HepG2 (cell line): ENCODE measurements around the gene RER1. TPM values are rescaled to one million over a fixed set of nuclear protein-coding genes. Genes with fewer than 3 reads are reported as not detected.

ENCODE experiments used
- ATAC-seq: fragments of 200-7000 bp; cut with Tn5 transposase; 3 replicates; pipeline ENCODE4 v1.9.1; 2020; ENCODE audit warnings: mild to moderate bottlenecking, moderate library complexity
- BruUV-seq: library from RNA; stranded (reverse); fragments of 400-500 nt; replicated peaks from 2 replicates; lab custom pipeline; 2021; lab: Mats Ljungman, UMichigan
- CTCF ChIA-PET: fragments of 300-600 bp; formaldehyde crosslinking; extraction: SDS; loops from one replicate; lab custom pipeline; 2021; ENCODE audit warnings: low total read pairs, inconsistent platforms, low intra/inter-chr PET ratio; lab: Yijun Ruan, JAX
- POLR2A ChIA-PET: fragments of 350-600 bp; sonication (Branson Sonifier 250); formaldehyde crosslinking; loops from one replicate; lab custom pipeline; 2020; ENCODE audit warnings: antibody characterized with exemption, inconsistent platforms; lab: Yijun Ruan, JAX
- DNase-seq: peaks from one replicate; pipeline ENCODE4 v3.0.0-alpha.2; 2015; ENCODE audit warnings: low spot score
- FAIRE-seq: peaks from 3 replicates; lab custom pipeline; 2011; peaks lifted over from hg19 to GRCh38; lab: Jason Lieb, UNC
- H2AFZ ChIP-seq: one replicate; pipeline ENCODE4 v1.6.1; 2011; ENCODE audit warnings: low read length, inconsistent platforms
- H3K27ac ChIP-seq: fragments of 300-600 bp; 3 replicates; pipeline ENCODE4 v1.8.0; 2011; ENCODE audit warnings: mixed run types, mild to moderate bottlenecking, mixed read lengths, low read length, inconsistent platforms; ENCODE audit not compliant: insufficient read depth; ENCODE audit errors: extremely low read length
- H3K27me3 ChIP-seq, 2 experiments: fragments of 200-600 bp in 1 of 2; 2 replicates in 1 of 2; 3 replicates in 1 of 2; pipeline versions ENCODE4 v1.6.0 to v1.8.0; 2011; ENCODE audit warnings: low read length in 2 of 2, mild to moderate bottlenecking in 2 of 2, moderate library complexity in 2 of 2, inconsistent platforms in 1 of 2; ENCODE audit not compliant: insufficient read depth in 2 of 2, control insufficient read depth in 1 of 2
- H3K36me3 ChIP-seq, 2 experiments: fragments of 200-600 bp in 1 of 2; replicated peaks in 1 of 2; 2 replicates in 1 of 2; 3 replicates in 1 of 2; pipeline versions ENCODE4 v1.5.1 to v1.8.0; 2011; ENCODE audit warnings: low read length in 2 of 2, inconsistent platforms in 1 of 2; ENCODE audit not compliant: insufficient read depth in 2 of 2, control insufficient read depth in 1 of 2
- H3K4me1 ChIP-seq: 2 replicates; pipeline ENCODE4 v1.5.1; 2012; ENCODE audit warnings: low read length, inconsistent platforms; ENCODE audit not compliant: insufficient read depth
- H3K4me2 ChIP-seq: 2 replicates; pipeline ENCODE4 v1.6.0; 2011; ENCODE audit warnings: low read depth, low read length, inconsistent platforms
- H3K4me3 ChIP-seq, 3 experiments: fragments of 200-600 bp in 1 of 3; sonication (generic), shearing (Covaris generic) in 1 of 3; replicated peaks in 1 of 3; 2 replicates each; pipeline ENCODE4 v1.5.1; 2011 to 2016; ENCODE audit warnings: low read length in 3 of 3, inconsistent platforms in 2 of 3, low read depth in 2 of 3, mild to moderate bottlenecking in 2 of 3, control low read depth in 1 of 3, mixed read lengths in 1 of 3; ENCODE audit not compliant: insufficient read depth in 1 of 3
- H3K79me2 ChIP-seq: one replicate; pipeline ENCODE4 v1.6.1; 2011; ENCODE audit warnings: low read length, inconsistent platforms; ENCODE audit not compliant: insufficient read depth
- H3K9ac ChIP-seq: 2 replicates; pipeline ENCODE4 v1.6.0; 2011; ENCODE audit warnings: mild to moderate bottlenecking, low read depth, low read length, inconsistent platforms; ENCODE audit not compliant: insufficient read depth
- H3K9me3 ChIP-seq: 2 replicates; pipeline ENCODE4 v1.5.1; 2012; ENCODE audit warnings: mild to moderate bottlenecking, low read length
- H4K20me1 ChIP-seq: 2 replicates; pipeline ENCODE4 v1.6.0; 2011; ENCODE audit warnings: inconsistent platforms, mild to moderate bottlenecking, low read length, moderate library complexity; ENCODE audit not compliant: insufficient read depth
- AGO2 ChIP-seq: fragments of 200-400 bp; formaldehyde crosslinking; optimal IDR thresholded peaks from 2 replicates; pipeline ENCODE3; 2017; ENCODE audit warnings: mild to moderate bottlenecking, low read depth, low read length, moderate library complexity
- CHD4 ChIP-seq: fragments of 200-600 bp; sonication (generic); IDR thresholded peaks from 2 replicates; pipeline ENCODE4 v1.7.0; 2017; ENCODE audit warnings: mild to moderate bottlenecking, low read length, borderline replicate concordance
- EED ChIP-seq: sonication (generic); formaldehyde crosslinking; IDR thresholded peaks from 2 replicates; pipeline ENCODE4 v1.5.0; 2020; ENCODE audit warnings: mild to moderate bottlenecking, missing genetic modification reagents
- MED8 ChIP-seq: sonication (generic); formaldehyde crosslinking; IDR thresholded peaks from 2 replicates; pipeline ENCODE4 v1.8.1; 2023; ENCODE audit warnings: mild to moderate bottlenecking, missing genetic modification reagents; ENCODE audit not compliant: insufficient replicate concordance
- MYC ChIP-seq: sonication (generic); formaldehyde crosslinking; IDR thresholded peaks from 2 replicates; pipeline ENCODE4 v1.9.0; 2021; ENCODE audit warnings: missing genetic modification reagents, borderline replicate concordance
- THAP9 ChIP-seq: sonication (generic); formaldehyde crosslinking; IDR thresholded peaks from 2 replicates; pipeline ENCODE4; 2020; ENCODE audit warnings: missing genetic modification reagents, mild to moderate bottlenecking, borderline replicate concordance
- ZBTB33 ChIP-seq: sonication (generic); formaldehyde crosslinking; IDR thresholded peaks from 2 replicates; pipeline ENCODE4 v1.4.0; 2020; ENCODE audit warnings: missing genetic modification reagents
- ZBTB7A ChIP-seq: sonication (generic); formaldehyde crosslinking; IDR thresholded peaks from 2 replicates; pipeline ENCODE4 v1.8.0; 2022; ENCODE audit warnings: mild to moderate bottlenecking, missing genetic modification reagents
- ZGPAT ChIP-seq: IDR thresholded peaks from 2 replicates; pipeline ENCODE4 v1.6.1; 2016; ENCODE audit warnings: mild to moderate bottlenecking
- ZNF710 ChIP-seq: sonication (generic); formaldehyde crosslinking; IDR thresholded peaks from 2 replicates; pipeline ENCODE4 v1.5.0; 2020; ENCODE audit warnings: mild to moderate bottlenecking, missing genetic modification reagents, borderline replicate concordance
- ZNF772 ChIP-seq: sonication (generic); formaldehyde crosslinking; IDR thresholded peaks from 2 replicates; pipeline ENCODE4 v1.5.0; 2020; ENCODE audit warnings: mild to moderate bottlenecking, missing genetic modification reagents
- ZNF780A ChIP-seq: sonication (generic); formaldehyde crosslinking; IDR thresholded peaks from 2 replicates; pipeline ENCODE4 v1.8.0; 2022; ENCODE audit warnings: mild to moderate bottlenecking, missing genetic modification reagents, moderate library complexity
- WGBS: methylation state at CpG from one replicate; pipeline ENCODE4 v1.1.6; 2017; ENCODE audit warnings: low lambda C conversion rate; 5-methylcytosine and 5-hydroxymethylcytosine counted together
- in situ Hi-C: cut with HindIII; loops from 2 replicates; pipeline ENCODE4 v1.10.0; 2017; ENCODE audit warnings: low pct_unique_long_range_greater_than_20kb; ENCODE audit not compliant: extremely low pct_ligation_motif_present
- intact Hi-C: fragments of 100-400 bp; cut with micrococcal nuclease; formaldehyde crosslinking; loops from one replicate; pipeline ENCODE4 v1.10.0; 2022; ENCODE audit not compliant: unreplicated experiment
- polyA plus RNA-seq, 8 experiments: library from polyadenylated mRNA; depleted of rRNA in 3 of 8; stranded (reverse) in 7 of 8; unstranded in 1 of 8; fragments of >200 nt; fragmentation: Illumina TruSeq in 4 of 8; extraction: Trizol in 4 of 8; gene quantifications; 2 replicates each; pipeline versions ENCODE4 v1.2.1 to v1.2.3, GENCODE V29; 2011 to 2016; ENCODE audit warnings: low read depth in 4 of 8, missing spikeins in 1 of 8, mixed read lengths in 1 of 8; ENCODE audit not compliant: insufficient read depth in 1 of 8
- total RNA-seq, 5 experiments: library from RNA; depleted of rRNA; stranded (reverse); fragments of >200 nt; fragmentation: Illumina TruSeq; extraction: Trizol; gene quantifications; 2 replicates each; pipeline ENCODE4 v1.2.3, GENCODE V29; 2016; ENCODE audit warnings: low read depth in 1 of 5

RER1 gene
- total and polyA plus RNA-seq, 2 of the 13 experiments (the other 11 are each of a cell fraction or from before 2014, with no cell fraction given): 128 to 164 TPM

GRCh38 chr1:2342384-2343022 is 49.1 kb upstream of the RER1 start:
- ChIA-PET POLR2A (no interaction called here), CTCF (no interaction called here)
- 52% methylated on average over 14 of the region's 21 CpGs for WGBS
- in situ Hi-C loops: no loop called here
- H3K79me2 ChIP-seq: no peaks in the 10 kb centered on the region
- DNase-seq (no peak), ATAC-seq (no peak), FAIRE-seq (no peak)
- no peaks in the 10 kb centered on the region for H3K9me3 ChIP-seq
- H3K4me1 ChIP-seq: peaks cover 2% of the 10 kb centered on the region; the same call in 1 of the 2 replicates
- H3K27me3 ChIP-seq: peaks cover 23 to 67% of the 10 kb centered on the region in 2 experiments; a peak in 4 of 5 replicates
- intact Hi-C loops: no loop called here
- BruUV-seq: no TSS peak
- H3K4me3 ChIP-seq: no peak overlapping the region
- TF ChIP-seq MYC (CRISPR knock-in tag) (no peak), EED (CRISPR knock-in tag) (no peak), ZBTB33 (no peak), THAP9 (CRISPR knock-in tag) (no peak), ZNF772 (no peak), ZGPAT (no peak), ZBTB7A (CRISPR knock-in tag) (no peak), AGO2 (no peak), ZNF780A (CRISPR knock-in tag) (no peak), ZNF710 (CRISPR knock-in tag) (no peak), CHD4 (no peak), MED8 (no peak)
- H3K27ac ChIP-seq: no peak overlapping the region
- H2AFZ ChIP-seq: no peak overlapping the region
- no peaks in the 10 kb centered on the region for H3K36me3 ChIP-seq
- no peak overlapping the region for H3K9ac ChIP-seq
- no peaks in the 10 kb centered on the region for H4K20me1 ChIP-seq
- no peak overlapping the region for H3K4me2 ChIP-seq
